MG63 (cell line): Measurements from ENCODE around the gene CLTC. TPM values are rescaled to one million over a fixed set of nuclear protein-coding genes. Genes with fewer than 3 reads are reported as not detected.
"Not testable (repeated sequence)": the region's sequence is repeated elsewhere in the genome, so short reads cannot be mapped to it uniquely, and the experiment has no call there.

Experiments
- DNase-seq: peaks from one replicate; pipeline ENCODE4 v3.0.0-alpha.2; 2020
- H3K27me3 ChIP-seq: fragments of 250-450 bp; sonication (Bioruptor Pico); 2 replicates; pipeline ENCODE4 v1.5.1; 2020; ENCODE audit warnings: mild to moderate bottlenecking, moderate library complexity
- H3K36me3 ChIP-seq: fragments of 250-450 bp; sonication (Bioruptor Pico); 2 replicates; pipeline ENCODE4 v1.5.1; 2020; ENCODE audit warnings: mild to moderate bottlenecking, moderate library complexity
- H3K4me3 ChIP-seq: fragments of 250-450 bp; sonication (Bioruptor Pico); 2 replicates; pipeline ENCODE4 v1.5.1; 2020; ENCODE audit warnings: mild to moderate bottlenecking, moderate library complexity
- H3K9me3 ChIP-seq: fragments of 250-450 bp; sonication (Bioruptor Pico); 2 replicates; pipeline ENCODE4 v1.5.1; 2020; ENCODE audit warnings: mild to moderate bottlenecking, moderate library complexity
- total RNA-seq: library from RNA; depleted of rRNA; stranded (reverse); fragments of >200 nt; shearing (Covaris generic); gene quantifications from 2 replicates; pipeline ENCODE4 v1.2.3, GENCODE V29; 2014; ENCODE audit warnings: low replicate concordance; rRNA removed

CLTC gene
- 235 and 287 TPM in 2 replicates for total RNA-seq

DNA sequence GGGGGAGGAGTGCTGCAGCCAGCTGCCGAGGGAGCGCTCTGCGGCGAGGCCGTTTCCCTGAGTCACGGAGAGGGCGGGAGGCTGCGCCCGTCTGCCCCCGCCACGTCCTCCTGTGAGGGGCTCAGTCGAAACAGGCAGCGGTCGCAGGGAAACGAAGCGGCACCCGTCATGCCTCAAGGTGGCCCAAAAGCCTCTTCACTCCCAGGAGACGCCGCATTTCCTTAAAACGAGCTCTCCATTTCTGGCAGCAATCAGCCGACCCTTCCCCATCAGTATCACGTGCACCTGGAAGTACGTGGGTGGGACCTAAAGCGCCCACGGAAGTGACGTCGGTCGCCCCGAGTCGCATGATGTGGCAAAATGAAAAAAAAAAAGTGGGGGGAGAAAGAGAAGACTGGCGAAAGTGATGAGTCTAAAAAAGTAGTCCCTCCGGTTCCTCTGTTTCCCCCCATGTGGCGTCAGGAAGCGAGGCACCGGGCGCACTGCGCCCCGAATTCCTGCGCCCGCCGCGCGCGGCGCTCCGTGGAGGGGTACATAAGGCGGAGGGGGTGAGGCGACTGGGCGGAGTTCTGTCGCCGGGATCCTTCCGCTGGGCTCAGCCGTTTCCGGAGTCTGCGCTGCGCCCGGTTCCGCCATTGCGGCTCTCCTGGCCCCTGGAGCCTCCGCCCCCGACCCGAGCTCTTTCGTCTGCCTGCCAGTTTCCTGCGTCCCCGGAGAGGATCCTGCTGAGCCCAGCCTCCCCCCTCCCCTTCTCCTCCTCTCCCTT is at the start of gene CLTC:
TSS of gene CLTC (plus strand) at position 598 of the 766 bp plus-strand sequence. CDS start 237 bp downstream, outside the sequence.
- peak; percentile 98 for DNase-seq
- no peaks in the 10 kb centered on the region for H3K27me3 ChIP-seq
- peak within 1 kb of the TSS; percentile 98 for H3K4me3 ChIP-seq
- H3K9me3 ChIP-seq: no peaks in the 10 kb centered on the region
- H3K36me3 ChIP-seq: peaks cover 31% of the 10 kb centered on the region

DNA sequence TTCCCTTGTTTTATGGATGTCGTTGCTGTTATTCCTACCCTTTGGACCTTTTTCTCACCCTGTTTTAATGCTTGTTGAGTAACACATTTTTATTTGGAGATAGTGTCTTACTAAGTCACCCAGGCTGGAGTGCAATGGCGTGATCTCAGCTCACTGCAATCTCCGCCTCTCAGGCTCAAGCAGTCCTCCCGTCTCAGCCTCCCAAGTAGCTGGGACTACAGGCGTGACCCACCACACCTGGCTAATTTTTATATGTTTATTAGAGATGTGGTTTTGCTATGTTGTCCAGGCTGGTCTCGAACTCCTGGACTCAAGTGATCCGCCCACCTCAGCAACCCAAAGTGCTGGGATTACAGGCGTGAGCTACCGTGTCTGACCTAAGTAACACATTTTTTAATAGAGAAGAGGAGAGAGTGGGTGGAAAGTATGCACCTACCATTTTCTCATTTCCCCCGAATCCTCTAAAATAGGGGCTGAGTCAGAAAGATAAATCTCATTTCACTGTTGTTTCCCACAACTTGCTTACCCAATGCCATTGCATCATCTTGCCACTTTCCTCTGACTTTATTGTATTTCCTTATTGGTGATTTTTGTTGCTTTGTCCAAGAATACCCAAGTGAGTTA is 47.3 kb upstream of the CLTC start:
- Histone ChIP-seq H3K4me3 (no peak overlapping the region), H3K27me3 (no peaks in the 10 kb centered on the region), H3K9me3 (no peaks in the 10 kb centered on the region), H3K36me3 (peaks cover 13% of the 10 kb centered on the region)
- DNase-seq: no peak

- H3K9me3 ChIP-seq, H3K36me3 ChIP-seq, H3K4me3 ChIP-seq, H3K27me3 ChIP-seq, DNase-seq: not testable (repeated sequence)
These were observed 35.5 kb upstream of the CLTC start for GRCh38 chr17:59584168-59584567.

- no peaks in the 10 kb centered on the region for H3K27me3 ChIP-seq
- no peaks in the 10 kb centered on the region for H3K9me3 ChIP-seq
- H3K4me3 ChIP-seq: no peak overlapping the region
- DNase-seq: no peak
- H3K36me3 ChIP-seq: peaks cover 19% of the 10 kb centered on the region
These were observed 19.5 kb upstream of the CLTC start for GRCh38 chr17:59600169-59600568.

- no peak overlapping the region for H3K4me3 ChIP-seq
- no peak for DNase-seq
- peaks cover 24% of the 10 kb centered on the region for H3K36me3 ChIP-seq
- H3K9me3 ChIP-seq: no peaks in the 10 kb centered on the region
- H3K27me3 ChIP-seq: no peaks in the 10 kb centered on the region
These were observed 18.6 kb upstream of the CLTC start for GRCh38 chr17:59601130-59601529.

- DNase-seq: no peak
- Histone ChIP-seq H3K36me3 (peaks cover 28% of the 10 kb centered on the region), H3K27me3 (no peaks in the 10 kb centered on the region)
These were observed 12.6 kb upstream of the CLTC start for GRCh38 chr17:59607061-59607460.

DNA sequence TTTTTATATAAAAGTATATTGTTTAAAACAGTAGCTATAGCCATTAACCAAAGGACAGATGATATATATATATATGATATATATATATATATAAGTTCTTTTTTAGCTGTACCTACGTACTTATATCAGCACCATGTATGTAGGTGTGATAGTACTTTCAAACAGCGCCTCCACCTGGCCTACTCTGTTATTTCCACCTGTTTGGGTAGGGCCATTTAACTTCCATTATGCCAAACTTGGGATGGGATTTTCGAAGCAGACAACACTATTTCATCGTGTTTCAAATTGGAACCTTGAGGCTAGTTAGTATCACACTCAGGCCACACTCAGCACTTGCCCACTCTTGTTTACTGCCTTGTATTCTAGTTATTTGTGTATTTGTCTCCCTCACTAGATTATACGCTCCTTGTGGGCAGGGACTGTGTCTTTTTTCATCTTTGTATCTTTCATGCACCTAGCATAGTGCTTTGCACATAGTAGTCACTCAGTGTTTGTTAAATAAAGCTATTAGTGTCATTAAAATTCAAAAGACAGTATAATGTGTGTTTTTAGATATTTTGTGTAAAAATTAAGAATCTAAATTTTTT is 11.8 kb upstream of the CLTC start:
- no peaks in the 10 kb centered on the region for H3K9me3 ChIP-seq
- no peaks in the 10 kb centered on the region for H3K27me3 ChIP-seq
- H3K4me3 ChIP-seq: no peak overlapping the region
- H3K36me3 ChIP-seq: peaks cover 28% of the 10 kb centered on the region
- no peak for DNase-seq

More at GRCh38 chr17:59607061-59607460, 12.6 kb upstream of the CLTC start:
- H3K9me3 ChIP-seq: no peaks in the 10 kb centered on the region
- no peak overlapping the region for H3K4me3 ChIP-seq

GRCh38 chr17:59611503-59611902 is 8.2 kb upstream of the CLTC start:
- no peaks in the 10 kb centered on the region for H3K27me3 ChIP-seq
- H3K36me3 ChIP-seq: peaks cover 8% of the 10 kb centered on the region
- no peak for DNase-seq
- H3K9me3 ChIP-seq: no peaks in the 10 kb centered on the region
- H3K4me3 ChIP-seq: no peak overlapping the region

GRCh38 chr17:59616253-59616920 is 3.3 kb upstream of the CLTC start:
- H3K9me3 ChIP-seq: no peaks in the 10 kb centered on the region
- no peaks in the 10 kb centered on the region for H3K27me3 ChIP-seq
- no peak for DNase-seq
- no peak overlapping the region for H3K4me3 ChIP-seq
- H3K36me3 ChIP-seq: peaks cover 9% of the 10 kb centered on the region

GRCh38 chr17:59617156-59617732 is 2.5 kb upstream of the CLTC start:
- H3K36me3 ChIP-seq: peaks cover 12% of the 10 kb centered on the region
- no peak for DNase-seq
- H3K4me3 ChIP-seq: no peak overlapping the region
- H3K9me3 ChIP-seq: no peaks in the 10 kb centered on the region
- no peaks in the 10 kb centered on the region for H3K27me3 ChIP-seq

GRCh38 chr17:59619035-59619297 is 729 bp upstream of the CLTC start:
- Histone ChIP-seq H3K27me3 (no peaks in the 10 kb centered on the region), H3K9me3 (no peaks in the 10 kb centered on the region), H3K36me3 (peaks cover 28% of the 10 kb centered on the region), H3K4me3 (peak overlapping the region; percentile 98)
- no peak for DNase-seq

GRCh38 chr17:59620064-59620359 is 317 bp downstream of the CLTC start:
- no peaks in the 10 kb centered on the region for H3K9me3 ChIP-seq
- no peak for DNase-seq
- H3K27me3 ChIP-seq: no peaks in the 10 kb centered on the region
- peak overlapping the region; percentile 98 for H3K4me3 ChIP-seq
- H3K36me3 ChIP-seq: peaks cover 31% of the 10 kb centered on the region

DNA sequence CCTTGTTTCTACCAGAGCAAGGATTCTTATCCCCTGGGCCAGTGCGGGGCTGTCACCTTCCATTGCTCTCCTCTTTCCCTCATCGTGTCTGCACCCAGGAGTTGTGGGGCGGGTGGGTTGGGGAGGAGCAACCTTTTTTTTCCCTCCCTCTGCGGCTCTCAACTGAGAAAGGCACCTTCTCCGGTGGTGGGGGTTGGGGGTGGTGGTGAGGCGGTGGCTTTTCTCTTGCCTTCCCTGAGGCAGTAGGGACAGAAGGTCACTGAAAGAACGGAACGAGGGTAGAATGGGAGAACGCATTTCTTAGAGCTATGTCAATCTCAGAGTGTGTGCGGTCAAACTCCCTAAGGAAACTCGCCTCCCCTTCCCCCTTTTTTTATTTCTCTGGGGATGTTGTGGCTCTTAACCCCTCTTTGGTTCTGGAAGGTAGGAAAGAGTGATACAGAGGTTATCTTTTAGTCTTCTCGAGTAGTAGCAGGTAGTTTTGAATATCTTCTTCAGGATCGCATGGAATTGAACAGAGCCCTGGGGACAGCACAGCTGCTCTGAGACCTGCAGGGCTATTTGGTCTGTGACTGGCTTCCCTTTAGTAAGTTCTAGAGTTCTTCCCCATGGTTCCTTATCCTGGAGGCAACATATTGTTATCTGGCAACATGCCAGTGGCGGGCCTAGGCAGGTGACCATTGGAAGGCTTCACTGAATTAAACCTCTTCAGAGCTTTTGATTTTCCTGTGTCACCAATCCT is 994 bp downstream of the CLTC start:
- DNase-seq: peak; percentile 59
- Histone ChIP-seq H3K9me3 (no peaks in the 10 kb centered on the region), H3K27me3 (no peaks in the 10 kb centered on the region), H3K4me3 (peak overlapping the region; percentile 98), H3K36me3 (peaks cover 34% of the 10 kb centered on the region)

DNA sequence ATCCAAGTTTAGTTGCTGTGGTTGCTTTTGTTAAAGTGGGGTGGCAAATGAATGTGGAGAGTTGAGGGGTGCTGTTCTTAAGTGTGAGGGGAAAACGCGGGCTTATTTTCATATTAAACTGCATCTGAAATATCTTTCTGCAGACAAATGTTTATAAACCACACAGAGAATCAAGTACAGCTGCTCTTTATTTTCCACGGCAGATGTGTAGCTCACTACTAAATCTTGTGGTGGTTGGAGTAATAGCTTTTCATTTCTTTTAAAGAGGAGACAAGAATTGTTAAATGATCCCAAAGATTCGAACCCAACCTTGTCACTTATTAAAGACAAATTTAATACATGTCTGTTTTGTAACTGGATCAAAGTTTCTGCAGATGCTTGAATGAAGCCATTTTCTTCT is 2.1 kb downstream of the CLTC start:
- H3K9me3 ChIP-seq: no peaks in the 10 kb centered on the region
- peak overlapping the region; percentile 98 for H3K4me3 ChIP-seq
- H3K36me3 ChIP-seq: peaks cover 43% of the 10 kb centered on the region
- DNase-seq: no peak
- H3K27me3 ChIP-seq: no peaks in the 10 kb centered on the region

DNA sequence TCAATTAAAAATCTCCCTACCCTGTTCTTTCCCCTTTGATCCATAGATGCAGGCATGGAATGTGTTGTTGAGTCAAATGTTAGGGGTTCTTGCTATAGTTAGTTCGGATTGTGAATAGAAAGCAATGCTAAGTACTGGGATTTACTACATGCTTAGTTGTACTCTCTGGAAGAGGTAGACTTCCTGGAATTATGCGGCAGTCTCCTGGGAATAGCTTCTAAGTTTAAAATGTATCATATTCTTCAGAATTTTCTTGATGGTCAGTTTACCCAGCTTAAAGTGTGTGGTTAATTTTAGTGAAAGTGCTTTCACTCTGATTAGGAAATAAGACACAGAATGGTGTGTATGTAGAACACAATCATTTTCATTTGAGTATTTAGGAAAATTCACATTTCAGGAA is 3.5 kb downstream of the CLTC start:
- DNase-seq: no peak
- Histone ChIP-seq H3K4me3 (peak overlapping the region; percentile 98), H3K36me3 (peaks cover 51% of the 10 kb centered on the region), H3K27me3 (no peaks in the 10 kb centered on the region), H3K9me3 (no peaks in the 10 kb centered on the region)

DNA sequence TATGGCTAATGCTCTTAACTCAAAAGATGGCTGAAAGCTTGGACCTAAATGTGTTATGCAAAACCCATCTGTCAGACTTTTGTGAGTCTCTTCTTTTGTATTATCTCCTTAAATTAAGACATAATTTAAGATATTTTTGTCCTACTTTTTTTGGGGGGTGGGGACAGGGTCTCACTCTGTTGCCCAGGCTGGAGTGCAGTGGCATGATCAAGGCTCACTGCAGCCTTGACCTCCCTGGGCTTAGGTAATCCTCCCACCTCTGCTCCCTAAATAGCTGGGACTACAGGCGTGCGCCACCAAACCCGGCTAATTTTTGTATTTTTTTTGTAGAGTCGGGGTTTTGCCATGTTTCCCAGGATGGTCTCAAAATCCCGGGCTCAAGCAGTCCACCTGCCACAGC is 7.1 kb downstream of the CLTC start:
- peaks cover 70% of the 10 kb centered on the region for H3K36me3 ChIP-seq
- no peak for DNase-seq
- H3K27me3 ChIP-seq: no peaks in the 10 kb centered on the region

GRCh38 chr17:59627274-59627673 is 7.6 kb downstream of the CLTC start:
- Histone ChIP-seq H3K36me3 (peaks cover 68% of the 10 kb centered on the region), H3K9me3 (no peaks in the 10 kb centered on the region), H3K27me3 (no peaks in the 10 kb centered on the region), H3K4me3 (no peak overlapping the region)
- DNase-seq: no peak

More for the DNA sequence above, 7.1 kb downstream of the CLTC start:
- Histone ChIP-seq H3K4me3 (no peak overlapping the region), H3K9me3 (no peaks in the 10 kb centered on the region)
